HT-29 (cell line): ENCODE data around the gene PKD1. TPM values are rescaled to one million over a fixed set of nuclear protein-coding genes. Genes with fewer than 3 reads are reported as not detected.
A peak's percentile ranks its signal among the peaks of the same experiment; 100 is the strongest.

ENCODE experiments used
- DNase-seq: peaks from one replicate; pipeline ENCODE4 v3.0.0-alpha.2; 2015; ENCODE audit warnings: low spot score
- total RNA-seq: library from RNA; depleted of rRNA; stranded (reverse); fragments of >200 nt; shearing (Covaris generic); gene quantifications from 2 replicates; pipeline ENCODE4 v1.2.3, GENCODE V29; 2014

PKD1 gene
- total RNA-seq, 1 experiment from 2014 or later = 74.7 TPM

DNA sequence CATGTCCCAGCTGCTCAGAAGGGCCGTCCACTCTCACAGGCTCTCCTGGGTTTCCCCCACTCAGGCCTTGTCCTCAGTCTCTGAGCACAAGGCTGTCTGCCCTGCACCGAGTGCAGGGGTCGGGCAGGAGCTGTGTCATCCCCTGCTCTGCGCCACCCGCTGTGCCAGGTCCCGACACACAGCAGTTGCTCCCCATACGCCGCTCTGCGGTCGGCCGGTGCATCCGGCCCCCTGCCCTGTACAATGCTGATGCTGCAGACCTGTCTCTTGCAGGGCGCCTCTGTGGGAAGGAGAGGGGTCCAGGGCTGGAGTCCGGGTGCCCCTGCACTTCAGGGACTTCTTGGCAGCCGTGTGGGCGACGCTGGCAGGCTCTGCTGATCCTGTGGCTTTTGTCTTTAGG lies 81.8 kb downstream of the PKD1 start:
- no peak for DNase-seq

DNA sequence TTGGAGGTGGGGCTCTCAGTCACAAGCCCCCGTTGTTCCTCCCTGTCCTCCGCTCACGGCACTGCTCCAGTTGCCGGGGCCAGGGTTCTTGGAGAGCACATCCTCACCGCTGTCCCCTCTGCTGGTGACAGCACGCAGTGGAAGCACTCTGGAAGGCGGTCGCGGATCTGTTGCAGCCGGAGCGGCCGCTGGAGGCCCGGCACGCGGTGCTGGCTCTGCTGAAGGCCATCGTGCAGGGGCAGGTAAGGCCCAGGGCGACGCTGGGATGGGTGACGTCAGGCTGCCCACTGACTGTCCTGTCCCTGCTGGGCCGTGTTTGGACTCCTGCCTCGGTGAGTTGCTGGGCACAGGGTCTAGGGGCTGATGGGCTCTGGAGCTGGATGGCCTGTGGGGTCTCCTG lies 82.5 kb downstream of the PKD1 start:
- no peak for DNase-seq

DNA sequence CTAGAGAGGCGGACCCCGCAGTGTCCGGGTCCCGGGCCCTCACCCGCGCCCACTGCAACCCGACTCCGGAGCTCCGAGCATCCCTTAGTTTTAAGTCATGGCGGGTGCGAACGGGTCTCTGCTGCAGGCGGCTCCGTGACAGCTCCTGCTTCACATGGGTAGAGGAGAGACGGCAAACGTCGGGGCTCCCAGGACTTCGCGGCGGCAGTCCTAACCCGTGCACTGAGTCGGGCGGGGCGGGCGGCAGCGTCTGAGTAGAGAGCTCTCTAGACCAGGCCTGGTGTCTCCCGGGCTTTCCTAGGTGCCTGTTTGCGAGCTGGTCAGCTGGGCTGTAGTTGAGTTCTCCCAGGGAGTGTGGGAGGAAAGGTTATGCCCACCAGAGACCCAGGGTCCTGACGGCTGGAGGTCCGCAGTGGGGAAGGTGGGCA lies 87.6 kb downstream of the PKD1 start:
- no peak for DNase-seq

DNA sequence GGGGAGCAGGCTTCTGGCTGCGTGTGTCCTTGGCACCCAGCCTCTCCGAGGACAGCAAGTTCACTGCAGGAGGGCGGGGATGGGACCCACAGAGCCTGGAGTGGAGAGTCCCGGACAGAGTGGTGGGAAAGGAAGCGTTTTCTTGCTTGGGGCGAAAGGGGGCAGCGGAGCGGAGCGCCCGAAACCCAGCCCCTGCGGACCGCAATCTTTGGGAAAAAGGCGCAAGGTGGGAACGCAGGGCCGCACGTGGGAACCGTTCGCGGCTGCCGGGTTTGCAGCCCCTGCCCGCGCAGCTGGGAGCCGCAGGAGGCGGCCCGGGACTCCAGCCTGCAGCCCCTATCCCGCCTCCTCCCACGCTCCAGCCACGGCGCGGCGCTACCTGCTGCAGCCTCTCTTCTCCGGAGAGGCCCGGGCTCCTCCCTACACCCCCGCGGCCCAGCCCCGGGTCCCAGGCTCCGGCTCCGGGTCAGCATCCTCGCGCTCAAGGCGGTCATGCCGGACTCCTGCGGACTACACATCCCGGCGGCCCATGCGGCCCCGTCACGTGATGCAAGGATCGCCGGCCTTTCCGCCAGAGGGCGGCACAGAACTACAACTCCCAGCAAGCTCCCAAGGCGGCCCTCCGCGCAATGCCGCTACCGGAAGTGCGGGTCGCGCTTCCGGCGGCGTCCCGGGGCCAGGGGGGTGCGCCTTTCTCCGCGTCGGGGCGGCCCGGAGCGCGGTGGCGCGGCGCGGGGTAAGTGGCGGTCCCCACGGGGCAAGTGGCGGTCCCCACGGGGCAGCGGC lies 88.2 kb downstream of the PKD1 start, which contains the start of the genes NTHL1 and TSC2:
Gene NTHL1 (minus strand): TSS at position 505 of the 786 bp plus-strand sequence. CDS start 11 bp downstream, at position 494.
Gene TSC2 (plus strand): TSS at position 656 of the 786 bp plus-strand sequence. CDS start 631 bp downstream, outside the sequence.
- peak; percentile 96 for DNase-seq

DNA sequence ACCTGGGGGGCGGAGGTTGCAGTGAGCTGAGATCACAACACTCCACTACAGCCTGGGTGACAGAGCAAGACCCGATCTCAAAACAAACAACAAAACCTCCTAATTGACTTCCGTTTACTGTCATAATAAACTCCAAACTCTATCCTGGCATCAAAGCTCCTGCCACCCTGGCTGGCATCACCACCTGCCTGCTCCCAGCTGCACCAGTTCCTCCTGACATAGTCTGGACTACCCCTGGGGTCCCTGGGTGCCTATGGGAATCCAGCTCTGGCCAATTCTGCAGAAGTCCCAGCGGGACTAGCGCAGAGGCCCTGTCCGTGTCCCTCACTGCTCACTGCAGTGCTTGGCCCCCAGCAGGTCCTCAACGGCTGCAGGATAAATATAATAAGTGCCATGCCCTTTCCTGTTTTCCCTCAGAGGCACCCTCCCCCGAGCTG lies 88.8 kb downstream of the PKD1 start:
- no peak for DNase-seq

DNA sequence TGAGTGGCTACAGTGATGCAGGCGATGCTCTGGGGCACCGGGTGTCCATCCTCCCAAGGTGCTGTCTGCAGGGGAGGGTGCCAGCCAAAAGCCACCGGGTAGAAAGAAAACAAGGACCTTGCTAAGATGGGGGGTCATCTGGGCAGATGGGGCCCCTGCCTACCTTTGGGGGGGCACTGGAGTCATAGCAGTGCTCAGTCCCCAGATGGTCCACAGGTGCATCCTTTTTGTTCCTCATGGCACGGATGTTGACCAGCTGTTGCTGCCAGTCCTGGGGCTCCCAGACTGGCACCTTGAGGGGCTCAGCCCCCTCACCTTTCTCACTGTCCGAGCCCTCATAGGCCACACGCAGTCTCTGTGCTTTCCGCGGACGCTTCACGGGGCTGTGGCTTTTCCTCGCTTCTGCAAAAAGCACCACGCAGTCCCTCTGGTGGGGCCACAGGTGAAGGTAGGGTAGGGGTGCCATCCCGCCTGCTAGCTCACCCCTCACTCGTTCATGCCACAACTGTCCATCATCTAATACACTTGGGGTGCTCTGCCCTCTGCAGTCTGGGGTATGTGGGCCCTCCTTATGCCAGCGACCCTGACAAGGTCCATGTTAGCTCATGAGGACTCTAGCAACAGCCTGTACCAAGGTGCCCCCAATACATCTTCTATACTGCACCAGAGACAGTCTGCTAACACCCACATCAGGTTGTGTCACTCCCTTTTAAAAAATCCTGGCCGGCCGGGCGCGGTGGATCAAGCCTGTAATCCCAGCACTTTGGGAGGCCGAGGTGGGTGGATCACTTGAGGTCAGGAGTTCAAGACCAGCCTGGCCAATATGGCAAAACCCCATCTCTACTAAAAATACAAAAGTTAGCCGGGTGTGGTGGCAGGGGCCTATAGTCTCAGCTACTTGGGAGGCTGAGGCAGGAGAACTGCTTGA lies 89.5 kb downstream of the PKD1 start:
- DNase-seq = no peak

DNA sequence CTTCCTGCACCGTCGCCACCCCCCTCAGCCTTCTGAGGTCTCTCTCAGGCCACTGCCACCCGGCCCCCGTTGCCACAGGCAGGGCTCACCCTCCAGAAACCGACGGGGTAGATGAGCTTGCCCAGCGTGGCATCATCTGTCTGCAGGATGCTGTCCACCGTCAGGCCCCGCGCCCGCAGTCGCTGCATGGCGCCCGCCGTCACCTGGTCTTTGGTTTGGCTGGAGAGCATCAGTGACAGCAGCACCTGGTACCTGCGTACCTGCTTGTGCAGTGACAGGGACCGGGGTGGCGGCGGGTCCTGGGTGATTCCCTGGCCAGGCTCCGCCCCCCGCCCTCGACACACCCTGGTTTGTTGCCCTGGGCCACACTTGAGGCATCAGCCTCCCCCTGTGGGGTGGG lies 91.2 kb downstream of the PKD1 start:
- no peak for DNase-seq

DNA sequence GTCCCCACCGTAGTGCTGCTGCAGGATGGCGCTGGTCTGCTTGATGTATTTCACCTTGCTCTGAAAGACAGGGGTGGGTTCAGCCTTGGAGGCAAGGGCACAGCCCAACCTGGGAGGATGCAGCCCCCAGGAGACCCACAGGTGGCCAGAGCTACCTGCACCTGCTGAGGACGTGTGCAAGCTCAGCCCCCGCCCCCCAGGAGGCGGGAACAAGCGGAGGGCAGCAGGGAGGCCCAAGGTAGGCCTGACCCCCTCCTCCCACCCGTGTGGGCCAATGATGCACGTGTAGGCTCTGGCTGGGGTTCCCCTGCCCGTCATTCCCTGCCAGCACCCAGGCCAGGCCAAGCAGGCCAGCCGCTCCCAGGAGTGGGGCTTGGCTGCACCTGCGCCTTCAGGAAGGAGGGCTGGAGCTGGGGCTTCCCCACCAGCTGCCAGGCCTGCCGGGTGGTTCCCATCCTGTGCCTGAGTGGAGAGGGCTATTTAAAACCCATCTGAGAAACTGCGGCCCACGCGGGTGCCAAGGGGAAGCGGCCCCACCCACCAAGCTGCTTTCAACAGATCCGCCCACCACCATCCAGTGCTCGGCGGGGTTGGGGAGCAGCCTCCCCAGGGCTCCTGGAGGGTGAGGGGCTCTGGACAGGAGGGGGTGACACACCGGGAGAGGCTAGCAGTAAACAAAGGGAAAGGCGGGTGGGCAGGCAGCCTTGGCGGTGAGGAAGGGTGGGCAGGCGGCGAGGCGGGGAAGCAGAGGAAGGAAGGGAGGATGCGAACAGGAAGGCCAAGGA lies 91.8 kb downstream of the PKD1 start:
- DNase-seq = peak; percentile 48

DNA sequence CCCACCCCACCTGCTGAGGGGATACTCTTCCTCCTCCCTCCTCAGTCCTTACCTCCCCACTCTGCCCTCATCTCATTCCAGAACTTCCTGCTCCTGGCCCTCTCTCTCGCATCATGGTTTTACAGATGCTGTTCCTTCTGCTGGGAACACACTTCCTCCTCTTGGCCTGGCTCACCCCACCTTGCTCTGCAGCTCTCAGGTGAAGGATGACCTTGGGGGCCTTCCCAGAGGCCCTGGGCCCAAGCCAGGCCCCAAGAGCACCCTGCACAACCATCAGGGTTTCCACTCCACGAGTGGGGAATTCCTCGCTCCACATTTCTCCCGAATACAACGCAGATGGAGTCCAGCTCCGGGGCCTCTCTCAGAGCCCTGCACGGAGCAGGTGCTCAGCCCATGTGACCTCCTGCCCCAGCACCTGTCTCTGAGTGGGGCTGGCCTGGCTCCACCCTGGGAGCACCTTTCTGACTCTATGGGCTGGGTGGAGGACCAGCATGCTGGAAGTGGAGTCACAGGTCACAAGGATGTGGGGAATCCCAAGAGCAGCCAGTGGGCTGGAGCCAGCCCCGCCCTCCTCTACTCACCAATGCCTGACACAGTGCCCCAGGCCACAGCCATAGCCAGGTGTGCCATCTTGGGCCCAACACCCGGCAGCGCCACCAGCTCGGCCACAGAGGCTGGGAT lies 92.6 kb downstream of the PKD1 start:
- DNase-seq = peak; percentile 83

DNA sequence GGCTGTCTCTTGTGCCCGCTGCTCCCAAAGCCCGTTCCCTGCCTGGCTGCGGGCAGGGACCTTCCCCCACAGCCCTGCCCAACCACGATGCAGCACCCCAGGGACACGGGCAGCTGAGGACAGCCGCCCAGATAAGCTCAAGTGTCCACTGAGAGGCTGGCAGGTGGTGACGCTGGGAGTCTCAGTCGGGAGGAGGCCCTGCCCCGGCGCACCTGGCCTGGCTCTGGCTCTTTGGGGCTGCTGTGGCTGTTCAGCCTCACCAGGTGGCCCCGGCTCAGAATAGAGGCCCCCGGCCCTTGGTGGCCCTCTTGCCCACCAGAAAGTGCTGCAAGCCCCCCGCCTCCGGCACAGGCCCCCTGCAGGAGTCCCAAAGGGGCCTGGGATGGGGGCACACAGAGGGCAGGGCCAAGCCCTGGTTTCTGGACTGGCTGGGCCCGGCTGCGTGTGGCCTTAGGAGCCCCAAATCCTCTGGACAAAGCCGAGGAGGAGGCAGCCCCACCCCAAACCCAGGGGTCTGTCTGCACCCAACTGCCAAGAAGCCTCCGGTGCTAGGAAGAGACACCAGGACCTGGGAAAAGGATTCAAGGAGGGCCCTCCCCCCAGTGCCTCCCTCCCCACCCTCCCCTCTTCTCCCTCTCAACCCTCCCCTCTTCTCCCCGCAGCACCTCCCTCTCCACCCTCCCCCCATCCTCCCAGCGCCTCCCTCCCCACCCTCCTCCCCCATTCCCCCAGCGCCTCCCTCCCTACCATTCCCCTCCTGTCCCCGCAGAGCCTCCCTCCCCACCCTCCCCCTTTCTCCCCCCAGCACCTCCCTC lies 93.3 kb downstream of the PKD1 start:
- peak; percentile 80 for DNase-seq

DNA sequence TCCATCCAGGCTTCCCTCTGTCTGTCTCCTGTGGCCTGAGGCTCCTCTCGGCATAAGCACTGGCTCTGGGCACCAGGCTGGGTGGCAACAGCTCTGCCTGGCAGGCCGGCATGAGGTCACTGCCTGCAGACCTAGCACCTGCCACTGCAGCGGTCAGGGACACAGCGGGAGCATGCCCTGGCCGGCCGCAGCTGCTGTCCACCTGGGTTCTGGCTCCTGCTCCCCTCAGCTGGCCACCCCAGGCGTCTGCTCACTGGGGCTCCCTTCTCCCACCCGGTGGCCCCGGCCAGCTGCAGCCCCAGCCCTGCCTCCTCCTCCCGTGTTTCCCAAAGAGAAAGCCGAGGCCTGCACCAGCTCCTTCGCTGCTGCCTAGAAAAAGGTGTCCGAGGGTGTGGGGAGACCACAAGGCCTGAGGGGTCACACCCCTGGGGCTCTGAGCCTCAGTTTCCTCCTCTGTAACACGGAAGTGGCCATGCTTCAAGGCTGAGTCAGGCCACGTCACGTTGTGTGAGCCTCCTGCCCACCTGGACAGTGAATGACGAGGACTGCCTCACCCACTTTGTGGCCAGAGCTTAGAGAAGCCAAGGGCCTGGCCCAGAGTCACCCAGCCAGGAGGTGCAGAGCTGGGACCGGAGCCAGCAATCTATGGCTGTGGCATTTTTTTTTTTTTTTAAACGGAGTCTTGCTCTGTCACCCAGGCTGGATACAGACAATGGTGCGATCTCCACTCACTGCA lies 94.7 kb downstream of the PKD1 start:
- DNase-seq = peak; percentile 93

DNA sequence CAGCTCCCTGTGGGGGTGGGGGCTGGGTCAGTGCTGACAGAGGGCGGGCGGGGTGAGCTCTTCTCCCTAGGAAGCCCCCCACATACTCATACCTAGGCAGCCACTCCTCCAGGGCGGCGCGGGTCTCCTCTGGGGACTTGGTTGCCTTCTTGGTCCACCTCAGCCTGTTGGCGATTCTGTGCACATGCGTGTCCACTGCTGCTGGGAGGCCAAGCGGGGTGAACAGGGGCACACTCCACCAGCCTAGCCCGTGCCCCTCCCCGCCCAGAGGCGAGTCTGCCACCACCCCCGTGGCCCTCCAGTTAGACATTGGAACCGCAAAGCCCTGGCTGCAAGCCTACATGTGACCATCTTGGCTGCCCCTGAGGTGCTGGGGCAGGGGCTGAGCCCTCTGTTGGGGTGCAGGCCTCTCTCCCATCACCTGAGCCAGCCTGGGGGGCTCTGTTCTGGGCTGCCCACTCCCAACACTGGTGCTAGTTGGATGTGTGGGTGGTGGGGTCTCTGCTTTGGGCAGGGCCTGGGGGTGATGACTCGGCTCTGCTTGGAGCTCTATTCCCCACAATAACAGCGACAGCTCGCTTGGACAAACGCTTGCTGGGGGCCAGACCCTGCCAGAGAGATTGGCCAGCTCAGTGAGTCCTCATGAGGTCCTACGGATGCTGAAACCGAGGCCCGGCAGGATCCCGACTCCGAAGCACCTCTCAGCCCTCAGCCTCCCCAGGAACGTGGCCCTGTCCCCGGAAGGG lies 95.5 kb downstream of the PKD1 start:
- DNase-seq = peak; percentile 30

DNA sequence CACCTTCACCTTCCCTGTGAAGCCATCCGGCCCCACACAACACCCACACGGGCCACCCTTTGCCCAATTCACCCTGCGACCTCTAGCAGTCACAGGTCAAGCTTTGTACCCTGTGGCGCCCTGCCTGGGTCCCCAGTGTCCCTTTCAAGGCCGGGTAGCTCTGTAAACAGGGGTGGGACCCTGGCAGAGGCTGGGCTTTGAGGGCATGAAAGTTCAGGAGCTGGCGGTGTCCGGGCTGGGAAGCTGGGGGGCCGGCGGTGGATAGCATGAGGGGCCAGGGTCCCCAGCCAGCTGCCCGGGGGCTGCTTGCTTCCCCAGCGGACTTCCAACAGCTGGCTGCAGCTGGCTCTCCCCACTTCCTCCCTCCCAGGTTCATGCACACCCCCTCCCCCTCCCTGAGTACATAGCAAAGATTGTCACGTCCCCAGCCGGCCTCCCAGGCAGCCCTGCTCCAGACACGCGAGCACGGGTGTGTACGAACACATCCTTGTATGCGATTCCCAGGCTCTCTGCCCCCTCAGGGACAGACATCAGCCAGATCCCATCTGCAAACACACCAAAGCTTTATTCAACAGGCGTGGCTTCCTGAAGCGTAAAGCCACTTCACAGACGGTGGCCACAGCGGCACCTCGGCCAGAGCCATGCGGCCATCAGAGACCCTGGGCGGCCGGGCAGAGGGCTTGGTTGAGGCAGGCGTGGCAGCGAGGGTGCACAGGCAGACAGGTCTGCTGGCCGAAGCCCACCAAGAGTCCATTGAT lies 96.2 kb downstream of the PKD1 start:
- peak; percentile 72 for DNase-seq
